Stimulated activated CD4-positive, alpha-beta T cell treated with anti-CD3 and anti-CD28 coated beads, Interleukin-2, amount 100 ng/mL, for 24 hours (primary cell): Measurements from ENCODE around the gene MYMX.

Source experiments
- DNase-seq, 2 donors: peaks; one replicate each; pipeline ENCODE4 v3.0.0-alpha.2; 2020

Gene MYMX

DNA sequence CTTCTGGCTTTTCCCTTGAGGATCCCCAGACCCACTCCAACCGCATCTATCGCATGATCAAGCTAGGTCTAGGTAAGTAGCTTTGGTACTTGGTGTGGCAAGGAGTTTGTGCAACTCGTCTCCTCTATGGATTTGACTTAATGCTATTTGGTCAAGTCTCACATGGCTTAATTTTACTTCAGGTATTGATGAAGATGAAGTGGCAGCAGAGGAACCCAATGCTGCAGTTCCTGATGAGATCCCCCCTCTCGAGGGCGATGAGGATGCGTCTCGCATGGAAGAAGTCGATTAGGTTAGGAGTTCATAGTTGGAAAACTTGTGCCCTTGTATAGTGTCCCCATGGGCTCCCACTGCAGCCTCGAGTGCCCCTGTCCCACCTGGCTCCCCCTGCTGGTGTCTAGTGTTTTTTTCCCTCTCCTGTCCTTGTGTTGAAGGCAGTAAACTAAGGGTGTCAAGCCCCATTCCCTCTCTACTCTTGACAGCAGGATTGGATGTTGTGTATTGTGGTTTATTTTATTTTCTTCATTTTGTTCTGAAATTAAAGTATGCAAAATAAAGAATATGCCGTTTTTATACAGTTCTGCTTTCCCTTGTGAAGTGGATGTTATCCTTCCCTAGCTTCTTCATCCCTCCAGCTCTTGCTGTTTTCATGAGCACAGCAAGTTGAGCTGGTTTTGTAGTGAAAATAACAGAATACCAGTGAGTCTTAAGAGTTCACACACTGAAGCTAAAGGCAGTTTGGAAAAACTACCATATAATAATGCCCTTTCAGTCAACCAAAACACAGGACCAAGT, 36.8 kb downstream of the MYMX start:
- peak; percentile 64 to 73 for DNase-seq

DNA sequence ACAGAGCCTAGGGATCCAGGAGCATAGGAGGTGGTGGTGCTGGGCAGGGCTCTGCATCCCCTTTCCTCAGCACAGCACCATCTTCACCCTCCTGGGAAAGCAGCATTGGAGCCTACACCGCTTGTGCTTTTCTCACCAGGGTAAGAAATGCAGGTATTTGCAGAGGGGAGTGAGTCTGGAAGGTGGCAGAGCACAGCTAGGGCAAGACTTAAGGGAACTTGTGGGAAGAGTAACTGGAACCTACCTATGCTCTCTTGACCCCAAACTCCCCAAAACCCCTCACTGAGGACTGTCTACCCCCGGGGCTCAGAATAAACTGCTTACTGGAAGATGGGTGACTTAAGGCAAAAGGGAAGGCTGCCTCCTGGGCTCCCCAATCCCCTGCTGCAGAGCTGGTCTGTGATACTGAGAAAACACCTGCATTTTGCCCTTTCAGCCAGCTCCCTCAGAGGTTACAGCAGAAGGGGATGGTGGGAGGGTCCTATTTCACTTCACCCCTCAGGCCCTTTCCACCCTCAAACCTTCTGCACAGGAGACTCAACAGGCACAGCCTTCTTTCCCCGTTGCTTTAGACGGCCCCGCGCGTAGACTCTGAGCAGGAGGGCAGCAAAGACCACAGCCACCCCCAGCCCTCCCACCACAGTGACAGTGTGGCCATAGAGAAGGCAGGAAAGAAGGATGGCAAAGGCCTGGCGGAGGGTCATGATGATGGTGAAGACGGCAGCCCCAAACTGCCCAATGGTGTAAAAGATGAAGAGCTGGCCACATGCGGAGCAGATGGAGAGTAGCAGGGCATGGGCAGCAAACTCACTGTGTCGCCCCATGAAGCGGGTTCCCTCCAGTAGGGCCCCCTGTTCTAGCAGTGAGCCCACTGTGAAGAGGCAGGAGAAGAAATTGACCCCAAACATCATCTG, 37.7 kb downstream of the MYMX start:
- DNase-seq: peak; percentile 47 to 52

DNA sequence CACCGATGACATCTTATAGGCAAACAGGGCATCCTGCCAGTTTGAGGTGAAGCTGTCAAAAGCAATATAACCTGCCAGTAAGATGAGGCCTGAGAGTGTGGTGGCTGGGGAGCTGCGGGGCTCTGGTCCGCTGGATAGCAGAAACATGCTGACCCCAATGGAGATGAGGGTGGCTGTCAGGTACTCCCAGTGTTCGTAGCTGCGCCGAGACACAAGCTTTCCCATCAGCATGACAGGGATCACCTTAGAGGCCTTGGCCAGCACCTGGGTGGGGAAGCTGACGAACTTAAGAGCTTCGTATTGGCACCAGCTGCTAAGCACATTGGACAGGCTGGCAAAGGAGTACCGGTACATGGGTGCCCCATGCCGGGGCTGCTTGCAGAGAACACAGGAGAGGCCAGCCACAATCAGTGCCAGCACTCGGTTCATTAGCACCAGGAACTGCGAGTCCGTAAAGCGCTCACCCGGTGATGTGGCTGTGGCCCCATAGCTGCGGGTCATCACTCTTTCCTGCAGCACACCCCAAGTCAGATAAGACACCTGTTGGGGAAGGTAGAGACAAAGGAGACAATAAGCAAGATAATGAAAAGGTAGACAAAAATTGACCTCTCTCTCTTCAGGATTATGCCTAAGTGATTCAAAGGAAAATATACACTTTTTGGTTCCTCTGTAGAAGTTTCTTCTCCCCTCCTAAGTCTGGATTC, 38.5 kb downstream of the MYMX start:
- peak; percentile 55 to 63 for DNase-seq

DNA sequence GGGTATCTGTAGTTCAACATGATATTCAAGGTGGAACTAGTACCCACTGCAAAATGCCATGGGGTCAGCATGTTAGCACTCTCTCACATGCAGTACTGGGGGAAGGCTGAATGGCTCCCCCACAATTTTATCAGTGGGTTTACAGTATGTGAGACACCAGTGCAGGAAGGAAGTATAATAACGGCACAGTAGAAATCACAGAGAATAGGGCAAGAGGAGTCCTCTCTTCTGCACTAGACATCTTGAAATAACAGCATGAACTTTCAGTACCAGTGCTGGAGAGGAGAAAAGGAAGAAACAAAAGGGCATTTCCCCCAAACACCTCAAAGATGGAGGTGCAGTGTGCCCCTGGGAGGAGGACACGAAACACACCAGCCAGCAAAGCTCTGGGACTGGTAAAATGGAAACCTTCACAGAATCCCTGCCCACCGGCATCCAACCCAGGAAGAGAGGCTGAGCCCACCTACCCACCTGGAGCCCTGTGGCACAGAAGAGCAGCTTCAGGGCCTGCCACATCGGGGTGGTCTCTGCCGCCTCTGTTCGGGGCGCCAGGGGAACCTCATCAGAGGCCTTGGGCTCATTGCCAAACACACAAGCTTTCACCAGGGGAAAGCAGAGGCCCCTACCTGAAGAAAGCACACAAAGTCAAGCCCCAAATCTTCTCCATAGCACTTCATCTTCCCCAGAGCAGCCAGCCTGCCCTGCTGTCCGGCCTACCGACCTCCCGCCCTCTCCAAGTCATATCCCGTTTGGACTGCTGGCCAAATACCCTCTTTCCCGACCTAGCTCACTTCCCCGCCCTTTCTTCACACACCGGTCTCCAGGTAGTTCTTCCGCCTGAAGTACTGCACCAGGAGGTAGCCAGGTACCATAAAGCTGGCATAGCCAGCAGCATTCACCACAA, 39.4 kb downstream of the MYMX start:
- DNase-seq: peak; percentile 40 to 48

DNA sequence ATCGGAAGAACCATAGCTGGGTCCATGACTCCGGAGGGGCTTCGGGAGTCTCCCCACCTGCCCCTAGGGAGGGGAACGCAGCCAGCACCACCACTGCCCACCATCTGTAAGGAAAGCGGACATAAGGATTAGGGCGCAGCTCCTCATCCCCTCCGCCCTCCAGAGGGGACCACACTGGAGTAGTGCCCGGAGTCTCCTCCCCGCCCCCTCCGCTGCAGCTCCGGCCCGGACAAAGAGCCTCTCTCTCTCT, 40.0 kb downstream of the MYMX start:
- DNase-seq: peak in 1 of 2 donors; percentile 57

DNA sequence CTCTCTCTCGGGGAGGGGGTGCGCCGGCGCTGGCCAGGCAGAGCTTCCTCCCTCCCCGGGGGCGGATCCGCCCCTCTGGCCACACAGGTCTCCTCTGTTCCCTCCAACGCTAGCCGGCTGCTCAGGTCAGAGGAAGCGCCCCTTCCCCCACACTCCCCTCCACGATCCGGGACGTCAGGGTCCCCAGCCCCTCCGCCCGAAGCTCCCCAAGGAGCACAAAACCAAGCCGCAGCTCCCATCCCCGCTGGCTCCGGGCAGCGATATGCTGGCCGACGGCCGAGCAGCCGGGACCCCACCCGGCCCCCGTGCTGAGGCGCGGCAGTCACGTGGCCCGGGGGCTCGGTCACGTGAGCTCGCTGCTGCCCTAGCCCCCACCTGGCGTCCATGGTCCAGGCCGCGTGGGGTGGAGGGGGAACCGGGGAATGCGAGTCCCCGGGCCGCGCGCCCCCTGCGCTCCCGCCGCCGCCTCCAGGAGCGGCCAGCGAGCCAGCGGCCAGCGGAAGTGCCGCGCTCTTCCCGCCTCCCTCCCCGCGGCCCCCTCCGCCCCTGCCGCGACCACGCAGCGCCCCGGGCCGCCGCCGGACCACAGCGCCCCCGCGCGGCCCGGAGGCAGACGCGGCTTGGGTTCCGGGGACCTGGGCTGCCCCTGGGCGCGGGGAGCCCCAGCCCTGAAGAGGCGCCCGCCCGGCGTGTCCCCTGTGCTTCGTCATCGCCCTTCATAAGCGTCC, 40.5 kb downstream of the MYMX start, which contains the start of gene SLC35B2:
SLC35B2 (minus strand) TSS at position 504 of the 728 bp plus-strand sequence; CDS start at position 386, 118 bp downstream.
- peak; percentile 69 to 72 for DNase-seq

DNA sequence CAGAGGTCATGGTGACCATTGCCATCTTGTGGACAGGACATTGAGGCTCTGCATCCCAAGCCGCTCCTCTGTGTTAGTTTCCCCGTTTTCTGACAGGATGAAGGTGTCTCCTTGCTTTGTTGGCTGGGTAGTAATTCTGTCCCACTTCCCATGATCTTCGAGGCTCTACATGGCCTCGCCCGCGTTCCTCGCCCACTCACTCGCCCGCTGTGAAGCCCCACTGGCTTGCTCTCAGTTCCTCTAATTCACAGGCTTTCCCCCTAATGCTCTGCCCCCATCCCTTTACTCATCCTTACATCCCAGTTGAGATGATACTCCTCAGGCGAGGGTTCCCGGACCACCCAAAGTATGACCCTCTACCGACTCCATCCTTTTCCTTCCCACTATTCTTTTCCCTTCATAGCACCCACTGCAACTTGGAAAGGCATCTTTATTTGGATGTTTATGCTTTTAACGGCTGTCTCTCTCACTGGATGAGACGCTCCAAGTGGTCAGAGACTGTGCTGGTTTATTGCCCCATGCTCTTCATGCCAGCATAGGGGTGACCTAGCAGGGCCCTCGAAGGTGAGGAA, 41.1 kb downstream of the MYMX start:
- DNase-seq: no peak

DNA sequence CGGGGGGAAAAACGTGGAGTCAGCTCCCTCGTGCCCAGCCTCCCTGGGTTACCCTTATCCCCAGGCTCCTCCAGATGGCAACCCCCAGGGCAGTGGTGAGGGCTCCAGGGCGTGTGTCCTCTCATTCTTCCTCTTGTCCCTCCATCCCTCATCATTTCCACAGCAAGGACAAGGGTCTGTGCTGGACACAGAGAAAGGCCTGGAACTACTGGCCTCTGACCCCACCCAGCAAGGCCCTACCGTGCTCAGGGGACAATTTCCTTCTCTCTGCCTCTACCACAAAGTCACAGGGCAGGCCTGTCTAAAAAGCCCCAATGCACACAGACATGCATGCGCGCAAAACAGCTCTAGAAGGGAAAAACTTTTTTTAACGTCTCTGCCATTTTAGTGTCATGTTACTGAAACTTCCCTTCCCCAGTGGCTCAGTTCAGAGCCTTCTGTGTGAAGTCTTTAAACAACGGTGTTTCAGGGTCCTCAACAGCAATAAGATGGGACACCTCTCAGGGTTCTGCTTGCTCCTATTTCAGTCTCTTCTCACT, 41.7 kb downstream of the MYMX start:
- no peak for DNase-seq

DNA sequence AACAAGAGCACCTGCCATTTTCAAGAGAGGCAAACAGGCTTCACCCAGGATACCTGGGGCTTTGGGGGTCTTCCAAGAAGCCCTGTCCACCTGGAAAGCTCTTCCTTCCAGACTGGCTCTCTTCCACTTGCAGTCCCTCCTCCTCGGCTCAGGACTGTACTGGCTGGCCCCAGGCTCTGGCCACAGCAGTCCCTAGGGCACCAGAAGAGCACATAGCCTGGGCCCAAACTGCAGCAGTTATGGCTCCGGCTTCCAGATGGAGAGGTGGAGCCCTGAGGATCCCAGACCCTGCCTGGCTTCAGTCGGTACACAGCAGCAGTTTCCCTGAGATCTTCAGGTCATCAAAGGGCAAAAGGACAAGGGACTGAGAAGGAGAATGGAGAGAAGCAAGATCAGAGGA, 42.2 kb downstream of the MYMX start:
- no peak for DNase-seq

DNA sequence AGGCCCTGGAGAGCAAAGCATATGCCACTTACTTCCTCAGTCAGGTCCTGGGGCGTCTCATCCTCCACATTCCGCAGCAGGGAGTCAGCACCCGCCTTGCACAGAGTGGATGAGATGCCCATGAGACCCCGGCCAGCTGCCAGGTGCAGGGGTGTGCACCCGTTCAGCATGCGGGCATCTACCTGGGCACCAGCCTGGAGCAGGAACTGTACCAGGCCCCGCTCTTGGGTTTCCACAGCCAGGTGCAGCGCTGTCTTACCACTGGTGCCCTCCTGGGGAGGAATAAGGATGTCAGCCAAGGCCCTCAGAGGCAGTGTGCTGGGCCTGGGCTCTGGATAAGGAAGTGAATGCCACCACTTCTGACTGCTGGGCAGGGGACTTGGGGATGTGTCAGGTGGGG, 43.3 kb downstream of the MYMX start:
- no peak for DNase-seq

DNA sequence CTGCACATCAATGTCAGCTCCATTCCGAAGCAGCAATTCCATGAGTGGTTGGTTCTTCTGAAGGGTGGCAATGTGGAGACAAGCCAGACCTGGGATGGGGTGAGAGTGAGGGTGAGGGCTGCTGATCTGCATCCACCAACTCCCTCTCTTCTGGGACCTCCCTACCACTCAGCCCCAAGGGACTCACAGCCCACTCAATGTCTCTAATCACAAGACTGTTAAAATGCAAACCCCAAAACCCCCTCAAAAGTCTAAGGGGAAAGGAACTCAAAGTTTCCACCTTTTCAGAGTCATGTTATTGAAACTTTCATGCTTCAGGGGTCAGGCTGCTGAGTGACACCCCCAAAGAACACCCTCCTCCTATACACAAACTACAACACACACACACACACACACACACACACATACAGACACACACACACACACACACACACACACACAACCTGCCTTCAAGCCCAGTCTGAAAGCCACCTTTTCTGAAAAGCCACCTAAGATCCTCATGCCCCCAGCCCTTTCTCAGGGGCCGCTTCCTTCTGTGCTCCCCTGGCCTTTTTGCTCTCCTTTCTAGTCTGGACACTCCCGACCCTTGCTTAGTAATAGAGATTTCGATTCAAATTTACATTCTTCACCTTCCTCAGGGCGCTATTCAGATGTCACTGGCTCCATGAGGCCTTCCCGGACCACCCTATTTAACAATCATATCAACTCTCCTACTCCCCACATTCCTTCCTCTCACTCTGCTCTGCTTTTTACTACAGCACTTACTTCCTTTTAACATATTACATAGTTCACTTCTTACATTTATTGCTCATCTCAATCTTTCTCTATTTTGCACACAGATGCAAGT, 43.9 kb downstream of the MYMX start:
- DNase-seq: no peak

DNA sequence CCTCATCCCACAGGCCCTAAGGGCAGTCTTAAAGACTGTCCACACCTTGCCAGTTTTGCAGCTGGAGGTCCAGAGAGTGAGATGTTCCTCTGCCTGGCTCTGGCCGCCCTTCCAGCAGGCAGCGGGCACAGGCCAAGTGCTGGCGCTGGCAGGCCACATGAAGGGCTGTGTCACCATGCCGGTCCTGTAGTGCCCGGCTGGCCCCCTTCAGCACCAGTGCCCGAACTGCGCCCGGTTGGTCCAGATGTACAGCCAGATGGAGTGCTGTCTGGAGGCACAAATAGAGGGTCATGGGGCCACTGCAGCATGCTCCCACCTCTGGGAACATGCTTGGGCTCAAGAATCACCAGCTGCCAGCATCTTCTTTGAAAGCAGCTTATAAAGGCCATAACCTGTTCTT, 44.9 kb downstream of the MYMX start:
- no peak for DNase-seq

DNA sequence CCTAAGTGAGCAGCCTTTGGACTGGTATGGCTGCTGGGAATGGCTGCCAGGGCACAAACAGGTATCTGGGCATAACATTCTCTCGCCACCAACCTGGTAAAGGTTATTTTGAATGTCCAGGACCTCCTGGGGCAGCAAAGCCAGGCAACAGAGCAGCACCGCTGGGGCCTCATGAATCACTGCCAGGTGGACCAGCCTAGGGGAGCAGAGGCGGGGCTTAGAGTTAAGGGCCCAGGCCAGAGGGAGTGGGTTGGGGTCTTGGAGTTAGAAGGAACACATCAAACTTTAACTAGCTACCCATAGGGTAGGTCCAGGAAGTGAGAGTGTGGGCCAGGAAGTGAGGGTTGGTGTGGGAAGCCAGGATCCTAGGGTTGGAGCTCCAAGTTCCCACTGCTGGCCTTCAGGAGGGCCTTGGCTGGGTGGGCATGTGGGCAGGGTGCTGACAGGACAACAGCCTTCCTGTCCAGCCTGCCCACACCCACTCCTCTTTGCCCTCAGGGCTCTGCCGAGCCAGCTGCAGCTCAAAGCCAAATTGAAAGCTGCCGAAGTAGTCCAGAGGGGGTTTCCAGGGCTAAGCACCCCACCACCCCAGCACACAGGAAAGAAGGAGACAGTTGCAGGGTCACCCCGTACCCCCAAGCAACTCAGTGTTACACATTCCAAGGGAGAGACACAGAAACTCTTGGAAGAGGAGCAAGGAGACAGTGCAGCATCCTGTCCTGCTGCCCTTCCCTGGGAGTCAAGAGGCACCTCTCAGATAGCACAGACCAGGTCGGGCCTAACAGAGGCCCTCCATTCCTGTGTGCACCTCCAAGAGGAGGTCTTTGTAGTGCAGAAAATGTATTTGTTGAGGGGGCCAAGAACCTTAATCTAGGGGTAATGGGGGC, 46.0 kb downstream of the MYMX start:
- DNase-seq: no peak

DNA sequence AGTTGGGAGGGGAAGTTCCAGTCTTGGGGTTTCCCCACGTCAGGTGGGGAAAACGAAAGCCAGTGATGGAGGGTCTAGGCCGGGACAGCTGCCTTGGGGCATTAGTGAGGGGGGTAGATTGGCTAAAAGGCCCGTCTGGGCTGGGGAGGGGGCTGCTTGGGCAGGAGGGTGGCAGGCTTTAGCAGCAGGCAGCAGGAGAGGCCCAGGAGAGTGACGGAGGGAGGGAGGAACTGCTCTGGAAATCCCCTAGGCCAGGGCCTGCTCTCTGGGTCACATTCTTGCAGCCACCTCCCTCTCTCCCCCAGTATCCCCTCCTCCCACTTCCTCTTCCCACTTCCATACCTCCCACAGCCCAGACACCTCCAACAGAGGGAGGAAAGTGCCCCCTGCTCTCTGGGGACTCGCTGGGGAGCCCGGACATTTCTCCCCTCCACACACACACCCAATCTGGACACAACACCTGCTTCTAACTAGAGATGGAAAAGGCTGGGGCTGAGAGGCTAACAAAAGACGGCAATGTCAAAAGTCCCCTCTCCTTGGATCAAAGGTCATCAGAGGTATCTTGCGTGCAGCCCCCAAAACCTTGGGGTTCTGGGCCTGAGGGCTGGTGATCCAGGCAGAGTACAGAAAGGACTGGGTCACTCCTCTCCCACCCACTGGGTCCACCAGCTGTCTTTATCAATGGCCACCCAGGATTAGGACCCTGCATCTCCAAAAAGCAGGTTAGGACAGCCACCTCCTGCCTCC, 46.8 kb downstream of the MYMX start:
- peak in 1 of 2 donors; percentile 49 for DNase-seq

DNA sequence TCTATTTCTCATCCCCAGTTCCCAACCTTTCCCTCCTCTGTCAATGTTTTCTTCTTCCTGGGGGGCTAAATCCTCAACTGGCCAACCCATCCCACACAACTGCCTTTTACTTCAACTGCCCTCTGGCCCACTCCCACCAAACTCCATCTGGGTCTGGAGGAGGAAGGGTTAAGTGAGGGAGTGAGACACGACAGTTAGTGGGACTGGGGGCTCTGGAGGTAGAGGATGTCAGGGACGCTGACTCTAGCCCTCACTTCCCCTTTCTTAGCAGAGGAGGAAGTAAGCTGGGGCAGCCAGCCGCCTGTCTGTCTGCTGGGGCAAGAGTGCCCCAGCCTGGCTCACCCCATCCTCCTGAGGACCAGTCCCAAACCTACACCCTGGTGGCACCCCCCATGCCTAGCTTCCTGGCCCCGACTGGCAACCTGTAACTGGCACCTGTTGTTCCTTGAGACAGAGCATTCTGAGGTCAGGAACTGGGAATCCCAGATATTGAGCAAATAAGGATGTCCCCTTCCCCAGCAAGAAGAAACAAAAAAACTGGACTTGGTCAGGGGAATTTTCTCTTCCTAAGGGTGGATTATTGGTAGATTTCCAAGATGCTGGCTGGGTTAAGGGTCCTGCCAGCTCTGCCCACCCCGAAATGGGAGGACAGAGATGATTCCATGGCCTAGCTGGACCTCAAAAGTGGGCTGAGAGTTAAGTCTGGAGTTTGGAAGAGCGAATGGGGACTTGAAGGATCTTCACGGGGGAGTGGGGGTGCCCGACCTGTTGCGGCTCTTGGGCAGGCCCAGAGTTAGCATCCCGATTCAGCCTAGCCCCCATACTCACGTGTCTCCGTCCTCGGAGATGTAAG, 47.7 kb downstream of the MYMX start:
- peak in 1 of 2 donors; percentile 53 for DNase-seq

DNA sequence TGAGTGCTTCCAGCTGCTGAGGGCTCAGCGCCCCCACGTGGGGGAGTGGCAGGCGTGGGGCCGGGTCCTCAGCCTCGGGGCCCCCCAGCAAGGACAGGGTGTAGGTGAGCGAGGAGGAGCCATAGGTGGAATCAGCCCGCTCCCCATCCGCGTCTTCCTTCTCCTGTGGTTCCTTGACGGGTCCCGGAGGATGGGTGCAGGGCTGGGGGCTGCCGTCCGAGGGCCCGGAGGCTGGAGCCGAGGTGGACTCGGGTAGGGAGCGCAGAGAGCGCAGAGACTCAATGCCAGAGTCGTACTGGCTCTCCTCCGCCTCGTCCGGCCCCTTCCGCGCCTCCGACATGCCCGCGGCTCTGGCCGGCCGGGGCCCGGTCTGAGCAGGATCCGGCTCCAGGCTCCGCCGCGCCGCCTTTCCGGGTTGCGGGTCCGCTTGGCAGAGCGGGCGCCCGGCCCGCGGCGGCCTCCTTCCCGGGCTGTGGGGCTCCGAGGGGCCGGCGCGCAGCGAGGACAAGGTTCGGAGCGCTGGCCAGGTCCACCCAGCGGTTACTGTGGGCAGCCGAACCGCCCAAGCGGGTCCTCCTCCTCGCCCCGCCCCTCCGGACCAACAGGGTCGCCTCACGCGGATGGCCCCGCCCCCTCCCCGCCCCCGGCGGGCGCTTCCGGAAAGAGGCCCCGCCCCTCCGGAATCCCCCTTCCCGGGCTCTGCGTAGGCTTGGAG, 48.4 kb downstream of the MYMX start, which contains the start of gene NFKBIE:
NFKBIE (minus strand) TSS at position 545 of the 715 bp plus-strand sequence; CDS start at position 340, 205 bp downstream.
- peak; percentile 97 to 98 for DNase-seq
